Stimulated activated CD8-positive, alpha-beta memory T cell treated with anti-CD3 and anti-CD28 coated beads, Interleukin-7, amount 100 ng/mL, for 1 hour (primary cell): Measurements from ENCODE around the gene PCGF1.
"Not testable (repeated sequence)": the region's sequence is repeated elsewhere in the genome, so short reads cannot be mapped to it uniquely, and the experiment has no call there.

Experiments
- DNase-seq, 2 donors: peaks; one replicate each; pipeline ENCODE4 v3.0.0-alpha.2; 2020; ENCODE audit warnings: low read depth in 2 of 2

PCGF1 gene

DNA sequence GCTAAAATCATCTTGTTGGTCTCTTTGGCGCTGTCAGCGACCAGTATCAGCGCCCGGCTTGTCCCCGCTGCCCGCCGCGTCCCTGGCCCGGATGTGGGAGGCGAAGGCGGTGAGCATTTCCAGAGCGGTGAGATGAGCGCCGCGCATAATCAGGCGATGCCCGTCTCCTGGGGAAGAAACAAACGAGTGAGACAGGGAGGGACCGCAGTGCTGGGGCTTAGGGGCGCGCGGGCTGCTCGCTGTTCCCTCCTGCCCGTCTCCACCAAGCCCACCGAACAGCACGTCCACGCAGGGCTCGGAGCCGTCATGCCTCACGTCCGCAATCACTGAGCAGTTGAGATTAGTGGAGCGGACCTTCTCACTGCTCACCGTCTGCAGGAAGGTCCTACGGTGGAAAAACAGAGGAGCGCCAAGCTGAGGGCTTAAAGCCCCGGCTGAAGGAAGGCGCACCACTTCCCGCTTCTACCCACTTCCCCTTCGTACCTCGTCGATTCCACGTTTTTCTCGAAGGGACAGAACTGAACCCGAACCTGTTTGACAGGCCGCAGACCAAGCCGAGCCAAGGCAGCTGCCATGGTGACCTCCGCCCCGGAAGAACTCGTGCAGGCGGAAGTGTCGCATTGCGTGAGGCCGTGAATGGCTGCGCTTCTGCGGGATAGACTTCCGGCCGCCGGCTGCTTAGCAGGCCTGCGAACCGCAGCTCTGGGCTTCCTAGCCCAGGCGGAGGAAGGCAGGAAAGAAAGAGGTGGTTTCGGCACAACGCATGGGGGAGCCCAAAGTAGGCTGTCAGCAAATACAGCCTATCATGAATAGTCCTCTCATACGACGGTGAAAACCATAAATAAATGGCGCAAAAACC is 35.2 kb downstream of the PCGF1 start, which contains the start of gene MRPL53:
Gene MRPL53 (minus strand): TSS at position 595 of the 859 bp plus-strand sequence. CDS start 20 bp downstream, at position 575.
- peak; percentile 88 to 96 for DNase-seq

DNA sequence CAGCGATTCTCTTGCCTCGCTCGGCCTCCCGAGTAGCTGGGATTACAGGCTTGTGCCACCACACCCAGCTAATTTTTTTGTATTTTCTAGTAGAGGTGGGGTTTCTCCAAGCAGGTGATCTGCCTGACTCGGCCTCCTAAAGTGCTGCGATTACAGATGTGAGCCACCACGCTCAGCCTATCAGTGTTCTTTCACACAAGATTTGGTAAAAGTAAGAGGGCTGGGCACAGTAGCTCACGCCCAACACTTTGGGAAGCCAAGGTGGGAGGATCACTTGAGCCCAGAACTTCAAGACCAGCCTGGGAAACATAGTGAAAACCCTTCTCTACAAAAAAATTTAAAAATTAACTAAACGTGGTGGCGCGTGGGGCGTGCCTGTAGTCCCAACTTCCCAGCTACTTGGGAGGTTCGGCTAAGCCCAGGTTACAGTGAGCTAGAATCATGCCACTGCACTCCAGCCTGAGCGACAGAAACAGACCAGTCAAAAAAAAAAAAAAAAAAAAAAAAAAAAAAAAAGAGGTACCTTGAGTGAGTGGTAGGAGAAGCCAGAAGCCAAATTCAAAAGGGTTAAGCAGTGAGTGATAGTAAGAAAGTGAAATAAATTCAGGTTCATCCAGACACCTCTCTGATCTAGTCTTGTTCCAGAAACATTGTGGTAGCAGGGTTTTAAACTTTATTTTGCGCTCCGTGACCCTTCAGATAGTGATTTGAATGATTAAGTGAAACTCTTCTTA is 36.0 kb downstream of the PCGF1 start:
- no peak for DNase-seq

DNA sequence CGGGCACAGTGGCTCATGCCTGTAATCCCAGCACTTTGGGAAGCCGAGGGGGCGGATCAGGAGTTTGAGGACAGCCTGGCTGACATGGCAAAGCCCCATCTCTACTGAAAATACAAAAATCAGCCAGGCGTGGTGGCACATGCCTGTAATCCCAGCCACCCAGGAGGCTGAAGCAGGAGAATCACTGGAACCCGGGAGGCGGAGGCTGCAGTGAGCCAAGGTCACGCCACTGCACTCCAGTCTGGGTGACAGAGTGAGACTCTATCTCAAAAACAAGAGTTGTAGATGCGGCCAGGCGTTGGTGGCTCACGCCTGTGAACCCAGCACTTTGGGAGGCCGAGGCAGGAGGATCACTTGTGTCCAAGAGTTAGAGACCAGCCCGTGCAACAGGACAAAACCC is 36.8 kb downstream of the PCGF1 start:
- DNase-seq: not testable (repeated sequence)

DNA sequence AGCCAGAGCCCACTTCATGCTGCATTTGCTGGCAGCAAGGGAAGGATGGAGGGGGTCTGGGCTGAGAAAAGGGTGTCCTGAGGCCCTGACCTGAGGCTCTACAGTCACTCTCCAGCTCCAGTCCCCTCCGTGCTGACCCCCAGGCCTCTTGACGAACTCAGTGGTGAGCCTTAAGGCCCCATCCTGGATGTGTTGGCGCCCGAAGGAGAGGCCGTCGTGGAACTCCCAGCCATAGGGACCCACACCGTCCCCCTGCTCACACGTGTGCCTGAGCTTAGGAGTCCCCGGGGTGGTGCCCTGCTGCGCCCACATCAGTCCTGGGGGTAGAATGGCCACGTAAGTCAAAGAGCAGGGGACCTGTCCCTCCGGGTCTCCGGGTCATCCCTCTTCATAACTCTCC is 43.1 kb downstream of the PCGF1 start:
- no peak for DNase-seq

DNA sequence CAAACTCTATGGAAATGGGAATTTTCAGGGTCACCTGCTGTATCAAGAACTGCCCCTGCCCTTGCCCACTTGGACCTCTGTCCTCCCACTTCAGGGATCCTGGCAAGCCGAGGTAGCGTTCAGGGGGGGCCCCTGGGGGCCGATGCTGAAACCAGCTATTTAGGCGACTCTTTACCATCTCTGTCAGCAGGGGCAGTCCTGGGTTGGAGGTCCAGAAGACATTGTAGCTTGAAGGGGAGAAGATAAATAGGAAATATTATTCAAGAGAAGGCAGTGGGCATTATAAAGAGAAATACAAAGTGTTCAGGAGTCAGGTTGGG is 44.7 kb downstream of the PCGF1 start:
- DNase-seq: no peak

DNA sequence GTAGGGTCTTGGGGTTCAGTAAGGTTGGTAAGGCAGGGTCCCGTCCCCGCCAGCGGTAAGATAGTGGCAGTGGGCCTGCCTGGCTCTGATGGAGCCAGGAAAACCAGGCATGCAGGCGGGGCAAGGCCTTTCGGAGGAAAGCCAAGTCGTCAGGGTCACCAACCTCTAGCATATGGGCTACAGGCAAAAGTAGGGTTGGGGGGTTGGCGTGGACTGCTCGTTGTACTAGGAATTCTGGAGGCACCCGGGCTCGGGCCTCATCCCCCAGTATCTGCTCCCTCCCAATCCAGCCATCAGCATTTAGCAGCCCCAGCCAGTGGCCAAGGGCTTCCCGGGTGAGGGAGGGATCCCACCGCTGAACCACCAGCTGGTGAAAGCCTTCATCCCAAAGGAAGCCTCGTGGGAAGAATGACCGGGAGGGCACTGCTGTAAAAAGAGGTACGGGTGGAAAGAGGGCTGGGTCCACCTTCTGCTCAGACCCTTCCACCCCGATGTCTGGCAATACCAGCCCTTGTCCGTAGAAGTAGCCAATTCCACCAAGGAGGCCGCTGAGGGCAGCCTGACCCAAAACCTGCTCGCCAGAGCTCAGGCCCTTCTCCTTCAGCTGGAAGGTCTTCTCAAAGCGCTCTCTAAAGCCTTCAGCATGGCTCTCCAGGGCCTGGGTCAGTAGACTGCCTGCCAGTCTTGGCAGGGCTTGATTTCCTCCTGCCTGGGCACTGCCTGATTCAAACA is 45.3 kb downstream of the PCGF1 start:
- no peak for DNase-seq

DNA sequence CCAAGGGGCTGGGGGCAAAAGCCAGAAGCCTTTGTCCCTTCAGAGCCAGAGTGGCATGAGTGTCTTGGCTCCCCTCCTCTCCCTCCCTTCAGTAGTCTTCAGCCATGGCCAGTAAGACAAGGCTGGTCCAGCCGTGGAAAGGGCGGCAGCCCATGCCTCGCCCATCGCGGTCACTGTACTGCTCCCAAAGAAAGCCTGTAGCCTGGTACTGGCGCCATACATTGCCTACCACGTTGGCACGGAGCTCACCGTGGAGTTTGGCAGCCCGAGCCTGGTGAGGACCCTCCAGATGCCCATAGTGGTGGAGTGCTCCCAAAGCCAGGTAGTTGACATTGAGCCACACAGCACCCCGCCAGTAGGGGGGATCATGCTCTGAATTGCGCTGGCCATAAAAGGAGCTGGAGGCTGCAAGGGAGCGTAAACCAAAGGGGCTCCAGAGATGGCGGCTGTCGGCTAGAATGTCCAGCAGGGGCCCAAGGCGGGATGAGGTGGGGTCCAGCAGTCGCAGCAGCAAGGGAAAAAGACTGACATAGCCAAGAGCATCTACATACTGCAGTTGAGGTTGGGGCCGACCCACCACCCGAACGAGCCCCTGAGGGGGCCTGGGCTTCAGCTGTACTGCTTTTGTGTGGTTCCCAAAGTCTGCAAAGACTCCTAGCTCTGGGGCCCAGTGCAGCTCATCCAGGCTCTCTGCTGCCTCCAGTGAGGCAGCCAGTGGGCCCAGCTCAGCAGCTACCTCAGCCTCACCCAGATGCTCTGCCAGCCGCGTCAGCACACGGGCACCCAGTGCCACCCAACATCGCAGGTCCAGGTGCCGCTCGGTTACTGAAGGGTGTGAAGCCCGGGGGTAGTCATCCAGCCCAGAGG is 46.1 kb downstream of the PCGF1 start:
- no peak for DNase-seq

DNA sequence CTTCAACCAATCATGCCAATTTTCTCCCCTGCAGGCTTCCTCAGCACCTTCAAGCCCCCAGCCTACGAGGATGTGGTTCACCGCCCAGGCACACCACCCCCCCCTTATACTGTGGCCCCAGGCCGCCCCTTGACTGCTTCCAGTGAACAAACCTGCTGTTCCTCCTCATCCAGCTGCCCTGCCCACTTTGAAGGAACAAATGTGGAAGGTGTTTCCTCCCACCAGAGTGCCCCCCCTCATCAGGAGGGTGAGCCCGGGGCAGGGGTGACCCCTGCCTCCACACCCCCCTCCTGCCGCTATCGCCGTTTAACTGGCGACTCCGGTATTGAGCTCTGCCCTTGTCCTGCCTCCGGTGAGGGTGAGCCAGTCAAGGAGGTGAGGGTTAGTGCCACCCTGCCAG is 47.3 kb downstream of the PCGF1 start:
- DNase-seq: not testable (repeated sequence)

DNA sequence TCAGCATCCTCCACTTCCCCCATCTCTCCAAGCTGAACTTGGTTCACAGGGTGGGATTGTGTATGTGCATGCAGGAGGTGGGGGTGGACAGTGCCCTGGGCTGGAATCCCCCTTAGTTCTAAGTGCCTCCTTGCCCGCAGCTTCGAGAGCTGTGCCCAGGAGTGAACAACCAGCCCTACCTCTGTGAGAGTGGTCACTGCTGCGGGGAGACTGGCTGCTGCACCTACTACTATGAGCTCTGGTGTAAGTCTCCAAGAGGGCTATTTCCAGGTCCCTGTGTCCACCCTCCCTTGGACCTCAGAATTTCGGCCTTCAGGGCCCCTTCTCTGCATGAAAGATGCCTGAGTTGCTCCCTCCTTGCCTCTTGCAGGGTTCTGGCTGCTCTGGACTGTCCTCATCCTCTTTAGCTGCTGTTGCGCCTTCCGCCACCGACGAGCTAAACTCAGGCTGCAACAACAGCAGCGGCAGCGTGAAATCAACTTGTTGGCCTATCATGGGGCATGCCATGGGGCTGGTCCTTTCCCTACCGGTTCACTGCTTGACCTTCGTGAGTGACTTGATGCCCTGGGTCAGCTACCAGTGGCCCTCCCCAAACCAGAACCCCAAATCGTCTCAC is 47.9 kb downstream of the PCGF1 start:
- DNase-seq: not testable (repeated sequence)

DNA sequence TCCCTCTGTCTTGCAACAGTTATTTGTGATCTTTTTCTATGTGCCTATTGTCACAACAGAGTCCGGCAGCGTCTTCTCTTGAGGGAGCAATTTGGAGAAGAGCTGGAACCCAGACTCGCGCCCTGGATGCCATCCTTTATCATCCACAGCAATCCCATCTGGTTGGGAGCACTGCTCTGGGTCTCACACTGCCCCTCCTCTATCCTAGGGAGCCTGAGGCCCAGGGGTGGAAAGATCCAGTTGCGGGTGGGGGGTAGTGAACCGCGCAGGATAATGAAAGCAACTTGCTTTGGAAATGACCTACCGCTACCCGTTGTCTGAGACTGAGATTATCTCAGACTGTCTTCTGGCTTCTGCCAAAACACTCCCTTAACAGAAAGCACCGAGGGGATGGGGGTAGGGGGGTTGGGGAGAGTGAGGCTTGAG is 48.5 kb downstream of the PCGF1 start:
- no peak for DNase-seq

DNA sequence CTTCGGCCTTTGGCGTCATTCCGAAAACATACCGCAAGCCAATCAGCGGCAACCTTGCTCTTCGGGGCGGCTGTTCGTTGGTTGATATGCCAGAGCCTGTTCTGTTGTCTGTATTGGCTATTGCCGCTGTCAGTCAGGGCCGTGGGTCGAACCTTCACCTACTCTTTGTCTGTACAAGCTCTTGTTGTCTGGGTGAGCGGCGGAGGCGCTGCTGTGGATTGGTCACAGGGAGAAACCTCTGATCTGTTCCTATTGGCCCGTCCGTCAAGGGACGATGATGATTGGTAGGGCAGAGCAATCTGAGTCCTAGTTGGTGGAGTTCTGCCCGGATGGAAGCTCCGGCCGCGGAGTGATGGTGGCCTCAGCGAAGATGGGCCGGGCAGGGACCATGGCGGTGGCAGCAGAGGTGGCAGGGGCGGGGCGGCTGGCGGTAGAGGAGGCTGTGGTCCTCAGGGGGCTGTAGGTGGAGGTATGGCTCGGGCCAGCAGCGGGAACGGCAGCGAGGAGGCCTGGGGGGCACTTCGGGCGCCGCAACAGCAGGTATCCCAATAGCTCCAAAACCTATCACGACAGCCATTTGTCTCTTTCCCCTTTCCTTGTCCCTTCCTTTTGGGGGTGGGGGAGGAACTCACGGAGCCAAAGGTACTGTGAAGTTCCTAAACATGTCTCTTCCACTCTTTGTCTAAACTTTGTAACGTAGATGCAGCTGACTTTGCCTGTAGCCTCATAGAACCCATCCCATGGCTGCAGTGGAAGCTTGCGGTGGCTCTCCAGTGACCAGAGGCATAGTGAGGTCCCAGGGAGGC is 49.2 kb downstream of the PCGF1 start, which contains the start of gene WBP1:
Gene WBP1 (plus strand): TSS at position 307 of the 806 bp plus-strand sequence. CDS start 165 bp downstream, at position 472.
- peak; percentile 95 for DNase-seq

DNA sequence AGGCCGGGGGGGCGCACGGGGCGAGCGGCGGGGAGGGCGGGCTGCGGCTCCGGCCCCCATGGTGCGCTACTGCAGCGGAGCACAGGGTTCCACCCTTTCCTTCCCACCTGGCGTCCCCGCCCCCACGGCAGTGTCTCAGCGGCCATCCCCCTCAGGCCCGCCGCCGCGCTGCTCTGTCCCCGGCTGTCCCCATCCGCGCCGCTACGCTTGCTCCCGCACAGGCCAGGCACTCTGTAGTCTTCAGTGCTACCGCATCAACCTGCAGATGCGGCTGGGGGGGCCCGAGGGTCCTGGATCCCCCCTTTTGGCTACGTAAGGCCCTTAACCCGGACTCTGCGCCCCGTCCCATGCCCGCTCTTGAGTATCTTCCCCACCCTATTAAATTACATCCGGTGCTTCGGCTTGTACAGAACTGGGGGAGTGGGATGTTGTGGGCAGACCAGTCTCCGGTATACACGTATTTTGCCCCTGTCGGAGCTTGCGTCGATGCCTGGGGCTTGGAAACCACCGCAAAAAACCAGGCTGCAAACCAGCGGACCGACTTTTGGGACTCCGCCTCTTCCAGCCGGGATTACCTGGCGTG is 49.9 kb downstream of the PCGF1 start:
- peak; percentile 58 to 70 for DNase-seq

DNA sequence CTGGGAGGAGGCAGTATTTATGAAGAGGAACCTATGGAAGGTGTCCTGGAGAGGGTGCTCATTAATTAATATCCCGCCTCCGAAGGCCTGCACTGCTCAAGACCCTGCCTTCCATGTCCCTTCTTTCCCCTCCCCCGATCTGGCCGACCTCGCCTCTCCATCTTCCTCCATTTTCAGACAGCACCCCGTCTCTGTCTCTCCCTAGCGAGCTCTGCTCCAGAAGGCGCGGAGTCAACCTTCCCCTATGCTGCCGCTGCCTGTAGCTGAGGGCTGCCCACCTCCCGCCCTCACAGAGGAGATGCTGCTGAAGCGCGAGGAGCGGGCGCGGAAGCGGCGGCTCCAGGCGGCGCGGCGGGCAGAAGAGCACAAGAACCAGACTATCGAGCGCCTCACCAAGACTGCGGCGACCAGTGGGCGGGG is 50.4 kb downstream of the PCGF1 start:
- DNase-seq: no peak
